NT2/D1 (cell line): Measurements from ENCODE around the gene ITGBL1.

Experiments used
- DNase-seq: peaks from one replicate; pipeline ENCODE4 v3.0.0-alpha.2; 2011; ENCODE audit warnings: low read depth, low spot score
- H3K27me3 ChIP-seq: 2 replicates; pipeline ENCODE4 v1.6.0; 2011; ENCODE audit warnings: mild to moderate bottlenecking; ENCODE audit not compliant: insufficient read length, insufficient read depth
- H3K36me3 ChIP-seq: 2 replicates; pipeline ENCODE4 v1.6.1; 2011; ENCODE audit warnings: mild to moderate bottlenecking, low read length, mixed read lengths; ENCODE audit not compliant: insufficient read depth, insufficient read length
- H3K4me1 ChIP-seq: 2 replicates; pipeline ENCODE4 v1.5.1; 2011; ENCODE audit not compliant: insufficient read depth, insufficient read length
- H3K4me3 ChIP-seq: 2 replicates; pipeline ENCODE4 v1.5.1; 2011; ENCODE audit warnings: low read depth; ENCODE audit not compliant: insufficient read length
- H3K9ac ChIP-seq: 2 replicates; pipeline ENCODE4 v1.6.0; 2011; ENCODE audit warnings: low read depth; ENCODE audit not compliant: insufficient read length
- H3K9me3 ChIP-seq: 2 replicates; pipeline ENCODE4 v1.5.1; 2011; ENCODE audit warnings: mild to moderate bottlenecking, low read length; ENCODE audit not compliant: insufficient read depth
- SUZ12 ChIP-seq: IDR thresholded peaks from 2 replicates; pipeline ENCODE4 v1.6.1; 2011; ENCODE audit not compliant: insufficient read length, insufficient read depth; ENCODE audit errors: extremely low read depth
- YY1 ChIP-seq: IDR thresholded peaks from 2 replicates; pipeline ENCODE4 v1.6.1; 2011; ENCODE audit not compliant: insufficient read length, insufficient read depth
- ZNF274 ChIP-seq: IDR thresholded peaks from 2 replicates; pipeline ENCODE4 v1.6.1; 2011; ENCODE audit warnings: mild to moderate bottlenecking, low read depth, low read length

The ITGBL1 gene

DNA sequence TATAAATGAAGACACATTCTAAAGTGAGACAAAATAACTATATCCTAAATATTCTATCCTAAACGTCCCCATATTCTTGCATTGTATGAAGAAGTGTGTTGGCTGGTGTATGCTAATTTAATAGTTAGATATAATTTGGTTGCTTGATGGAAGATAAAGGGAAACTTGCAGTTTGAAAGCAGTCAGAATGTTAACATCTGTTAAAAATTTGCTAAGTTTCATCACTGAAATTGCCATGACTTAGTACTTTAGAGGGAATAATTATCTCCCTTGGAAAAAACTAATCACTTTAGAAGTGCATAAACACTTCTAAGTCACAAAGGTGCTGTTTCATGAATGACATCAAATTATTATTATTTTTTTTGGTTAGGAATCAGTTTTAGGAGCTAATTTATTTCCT, 61.6 kb downstream of the ITGBL1 start:
- H3K4me1 ChIP-seq = no peaks in the 10 kb centered on the region
- H3K9ac ChIP-seq = no peak overlapping the region
- TF ChIP-seq SUZ12 = no peak
- no peak for TF ChIP-seq YY1
- TF ChIP-seq ZNF274 = no peak
- H3K27me3 ChIP-seq = no peaks in the 10 kb centered on the region
- H3K9me3 ChIP-seq = no peaks in the 10 kb centered on the region
- H3K4me3 ChIP-seq = no peak overlapping the region
- DNase-seq = no peak
- H3K36me3 ChIP-seq = no peaks in the 10 kb centered on the region

GRCh38 chr13:101514695-101515275, 62.3 kb downstream of the ITGBL1 start:
- H3K36me3 ChIP-seq = no peaks in the 10 kb centered on the region
- H3K27me3 ChIP-seq = no peaks in the 10 kb centered on the region
- no peaks in the 10 kb centered on the region for H3K9me3 ChIP-seq
- H3K4me1 ChIP-seq = no peaks in the 10 kb centered on the region
- no peak overlapping the region for H3K9ac ChIP-seq
- H3K4me3 ChIP-seq = no peak overlapping the region
- no peak for DNase-seq
- TF ChIP-seq YY1 (no peak), ZNF274 (no peak), SUZ12 (no peak)

GRCh38 chr13:101515504-101515903, 63.0 kb downstream of the ITGBL1 start:
- no peaks in the 10 kb centered on the region for H3K4me1 ChIP-seq
- no peak for DNase-seq
- H3K27me3 ChIP-seq = no peaks in the 10 kb centered on the region
- H3K9me3 ChIP-seq = no peaks in the 10 kb centered on the region
- no peak overlapping the region for H3K4me3 ChIP-seq
- H3K9ac ChIP-seq = no peak overlapping the region
- H3K36me3 ChIP-seq = no peaks in the 10 kb centered on the region
- TF ChIP-seq ZNF274 = no peak
- no peak for TF ChIP-seq SUZ12
- no peak for TF ChIP-seq YY1

GRCh38 chr13:101516262-101516661, 63.8 kb downstream of the ITGBL1 start:
- TF ChIP-seq YY1 = no peak
- no peak for TF ChIP-seq ZNF274
- no peak for TF ChIP-seq SUZ12
- H3K4me1 ChIP-seq = no peaks in the 10 kb centered on the region

DNA sequence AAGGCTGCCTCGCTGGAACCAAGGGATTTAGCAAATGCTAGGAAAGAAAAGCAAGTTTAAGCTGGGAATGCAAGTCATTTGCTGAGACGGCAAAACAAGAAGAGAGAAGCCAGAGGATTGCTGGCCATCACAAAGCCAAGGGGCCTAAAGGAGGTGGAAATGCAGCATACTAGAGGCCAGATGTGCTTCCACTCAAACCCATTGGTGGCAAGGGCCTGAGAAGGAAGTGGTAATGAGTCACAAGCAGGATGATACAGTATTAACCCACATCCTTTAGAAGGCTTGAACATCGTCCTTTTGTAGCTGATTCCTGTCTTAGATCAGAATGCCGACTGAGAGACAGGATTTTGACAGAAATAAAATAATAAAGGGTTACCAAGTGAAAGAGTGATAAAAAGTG, 68.2 kb downstream of the ITGBL1 start:
- Histone ChIP-seq H3K27me3 (no peaks in the 10 kb centered on the region), H3K9me3 (no peaks in the 10 kb centered on the region), H3K4me1 (no peaks in the 10 kb centered on the region), H3K36me3 (no peaks in the 10 kb centered on the region), H3K4me3 (no peak overlapping the region), H3K9ac (no peak overlapping the region)
- DNase-seq = no peak
- no peak for TF ChIP-seq YY1

More at GRCh38 chr13:101516262-101516661, 63.8 kb downstream of the ITGBL1 start:
- Histone ChIP-seq H3K36me3 (no peaks in the 10 kb centered on the region), H3K9me3 (no peaks in the 10 kb centered on the region), H3K9ac (no peak overlapping the region), H3K4me3 (no peak overlapping the region), H3K27me3 (no peaks in the 10 kb centered on the region)
- DNase-seq = no peak

DNA sequence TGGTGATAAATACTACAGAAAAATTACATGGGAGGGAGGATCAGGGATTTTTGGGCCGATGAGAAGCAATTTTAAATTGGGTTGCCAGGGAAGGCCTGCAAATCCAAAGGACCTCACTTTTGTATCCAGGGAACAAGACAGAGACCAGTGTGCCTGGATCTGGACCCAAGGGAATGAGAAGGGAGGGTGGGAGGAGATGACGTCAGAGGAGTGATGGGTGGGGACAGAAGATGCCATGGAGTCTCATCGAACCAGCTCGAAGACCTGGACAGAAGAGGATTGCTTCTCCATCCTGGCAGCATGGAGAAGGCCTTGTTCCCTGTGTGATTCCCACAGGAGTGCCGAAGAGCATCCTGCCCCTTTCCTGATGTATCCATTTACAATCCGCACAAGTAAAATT, 68.9 kb downstream of the ITGBL1 start:
- TF ChIP-seq ZNF274 (no peak), SUZ12 (no peak), YY1 (no peak)
- H3K36me3 ChIP-seq = no peaks in the 10 kb centered on the region
- no peaks in the 10 kb centered on the region for H3K27me3 ChIP-seq
- DNase-seq = no peak
- no peaks in the 10 kb centered on the region for H3K4me1 ChIP-seq
- H3K9ac ChIP-seq = no peak overlapping the region
- no peaks in the 10 kb centered on the region for H3K9me3 ChIP-seq
- no peak overlapping the region for H3K4me3 ChIP-seq

DNA sequence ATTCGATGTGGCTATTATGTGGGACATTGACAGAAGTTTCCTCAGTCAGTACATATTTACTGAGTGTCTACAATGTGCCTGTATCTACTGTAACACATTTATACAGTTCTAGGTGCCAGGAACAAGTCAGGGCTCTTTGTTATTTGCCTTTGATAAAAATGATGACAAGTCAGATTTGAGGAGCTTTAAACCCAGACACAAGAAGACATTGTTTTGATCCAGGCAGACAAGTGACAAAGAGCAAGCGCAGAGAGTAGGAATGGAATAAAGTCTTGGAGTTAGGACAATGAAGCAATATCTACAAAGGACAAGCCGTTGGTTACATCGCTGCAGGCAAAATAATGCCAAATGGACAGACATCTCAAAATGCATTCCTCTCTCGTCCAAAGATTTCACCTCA, 70.1 kb downstream of the ITGBL1 start:
- Histone ChIP-seq H3K4me1 (no peaks in the 10 kb centered on the region), H3K27me3 (no peaks in the 10 kb centered on the region), H3K4me3 (no peak overlapping the region), H3K36me3 (no peaks in the 10 kb centered on the region), H3K9me3 (no peaks in the 10 kb centered on the region), H3K9ac (no peak overlapping the region)
- DNase-seq = no peak
- TF ChIP-seq YY1 = no peak
- TF ChIP-seq ZNF274 = no peak
- no peak for TF ChIP-seq SUZ12
